Right atrium auricular region (tissue), 2 donors: ENCODE measurements around the gene SYT1. TPM values are rescaled to one million over a fixed set of nuclear protein-coding genes. Genes with fewer than 3 reads are reported as not detected.

Experiments
- DNase-seq: peaks from one replicate; pipeline ENCODE4 v3.0.0-alpha.2; 2019; ENCODE audit warnings: low spot score
- H3K27ac ChIP-seq, 2 donors: fragments of 200-600 bp; sonication (generic); 1 replicate in 1 of 2; 2 replicates in 1 of 2; pipeline ENCODE4 v1.5.1; 2016 to 2019
- H3K27me3 ChIP-seq, 2 donors: fragments of 200-600 bp; sonication (generic); one replicate each; pipeline versions ENCODE4 v1.5.1 to v1.6.0; 2017 to 2019
- H3K36me3 ChIP-seq: fragments of 200-600 bp; sonication (generic); one replicate; pipeline ENCODE4 v1.5.1; 2016
- H3K4me1 ChIP-seq, 2 donors: fragments of 200-600 bp; sonication (generic); one replicate each; pipeline versions ENCODE4 v1.5.1 to v1.6.0; 2017 to 2019
- H3K4me3 ChIP-seq, 2 donors: fragments of 200-600 bp; sonication (generic); 1 replicate in 1 of 2; 2 replicates in 1 of 2; pipeline ENCODE4 v1.5.1; 2017 to 2019; ENCODE audit warnings: mild to moderate bottlenecking in 1 of 2, moderate library complexity in 1 of 2
- H3K9me3 ChIP-seq, 2 donors: fragments of 200-600 bp; sonication (generic); one replicate each; pipeline ENCODE4 v1.5.1; 2019
- total RNA-seq, 2 donors: library from RNA; depleted of rRNA; stranded (reverse); fragments of >200 nt; gene quantifications; one replicate each; pipeline ENCODE4 v1.1.0, GENCODE V29; 2016
- TF ChIP-seq, protein P1 (sequence below), 2 donors: fragments of 200-600 bp; sonication (generic); IDR thresholded peaks; one replicate each; pipeline ENCODE4 v1.5.1; 2019; ENCODE audit warnings: antibody characterized with exemption in 2 of 2

The SYT1 gene
- total RNA-seq, 2 donors from 2014 or later: 0.16 TPM; not detected in 1

DNA sequence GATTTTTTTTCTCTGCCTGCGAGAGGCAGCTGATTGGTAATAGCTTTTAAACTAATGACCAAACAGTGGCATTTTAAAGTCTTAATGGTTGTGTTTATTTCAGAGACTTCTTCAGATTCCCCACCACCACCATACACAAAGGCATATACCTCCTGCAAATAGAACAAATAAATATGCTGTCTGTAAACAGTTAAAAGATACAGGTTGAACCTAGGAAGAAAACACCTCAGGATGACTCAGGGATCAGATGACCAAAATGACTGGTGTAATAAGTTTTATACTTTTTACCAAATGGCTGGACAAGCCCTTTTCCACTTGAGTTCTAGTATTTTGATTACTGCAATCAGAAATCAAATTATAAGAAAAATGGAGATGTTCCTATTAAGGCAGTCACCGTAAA, 462.1 kb downstream of the SYT1 start:
- H3K36me3 ChIP-seq: no peaks in the 10 kb centered on the region
- no peak overlapping the region for H3K4me3 ChIP-seq
- no peaks in the 10 kb centered on the region for H3K9me3 ChIP-seq
- H3K4me1 ChIP-seq: no peaks in the 10 kb centered on the region
- H3K27me3 ChIP-seq: no peaks in the 10 kb centered on the region
- H3K27ac ChIP-seq: no peak overlapping the region
- TF ChIP-seq, protein P1, sequence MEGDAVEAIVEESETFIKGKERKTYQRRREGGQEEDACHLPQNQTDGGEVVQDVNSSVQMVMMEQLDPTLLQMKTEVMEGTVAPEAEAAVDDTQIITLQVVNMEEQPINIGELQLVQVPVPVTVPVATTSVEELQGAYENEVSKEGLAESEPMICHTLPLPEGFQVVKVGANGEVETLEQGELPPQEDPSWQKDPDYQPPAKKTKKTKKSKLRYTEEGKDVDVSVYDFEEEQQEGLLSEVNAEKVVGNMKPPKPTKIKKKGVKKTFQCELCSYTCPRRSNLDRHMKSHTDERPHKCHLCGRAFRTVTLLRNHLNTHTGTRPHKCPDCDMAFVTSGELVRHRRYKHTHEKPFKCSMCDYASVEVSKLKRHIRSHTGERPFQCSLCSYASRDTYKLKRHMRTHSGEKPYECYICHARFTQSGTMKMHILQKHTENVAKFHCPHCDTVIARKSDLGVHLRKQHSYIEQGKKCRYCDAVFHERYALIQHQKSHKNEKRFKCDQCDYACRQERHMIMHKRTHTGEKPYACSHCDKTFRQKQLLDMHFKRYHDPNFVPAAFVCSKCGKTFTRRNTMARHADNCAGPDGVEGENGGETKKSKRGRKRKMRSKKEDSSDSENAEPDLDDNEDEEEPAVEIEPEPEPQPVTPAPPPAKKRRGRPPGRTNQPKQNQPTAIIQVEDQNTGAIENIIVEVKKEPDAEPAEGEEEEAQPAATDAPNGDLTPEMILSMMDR (IDR thresholded peaks at IDR 0.05): no peak
- DNase-seq: no peak

DNA sequence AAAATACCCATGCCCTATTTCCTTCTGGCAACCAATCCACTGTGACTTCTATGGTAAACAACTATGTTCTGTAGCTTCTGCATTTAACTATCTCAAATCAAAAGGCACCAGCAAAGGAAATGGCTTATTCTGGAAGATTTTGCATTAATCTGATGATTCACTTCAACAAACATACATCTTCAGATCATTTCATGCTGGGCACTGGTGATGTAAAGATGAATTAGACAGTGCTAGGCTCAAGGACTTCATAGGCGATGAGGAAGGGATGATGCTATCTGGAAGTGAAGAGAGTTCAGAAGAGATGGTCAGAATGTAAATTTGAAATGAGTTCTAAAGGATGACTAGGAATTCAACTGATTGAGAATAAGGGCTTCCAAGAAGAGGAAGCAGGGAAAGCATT, 462.9 kb downstream of the SYT1 start:
- TF ChIP-seq, protein P1 (IDR thresholded peaks at IDR 0.05): no peak
- no peak overlapping the region for H3K4me3 ChIP-seq
- no peaks in the 10 kb centered on the region for H3K4me1 ChIP-seq
- H3K27me3 ChIP-seq: no peaks in the 10 kb centered on the region
- no peak overlapping the region for H3K27ac ChIP-seq
- DNase-seq: no peak
- no peaks in the 10 kb centered on the region for H3K36me3 ChIP-seq
- H3K9me3 ChIP-seq: no peaks in the 10 kb centered on the region

DNA sequence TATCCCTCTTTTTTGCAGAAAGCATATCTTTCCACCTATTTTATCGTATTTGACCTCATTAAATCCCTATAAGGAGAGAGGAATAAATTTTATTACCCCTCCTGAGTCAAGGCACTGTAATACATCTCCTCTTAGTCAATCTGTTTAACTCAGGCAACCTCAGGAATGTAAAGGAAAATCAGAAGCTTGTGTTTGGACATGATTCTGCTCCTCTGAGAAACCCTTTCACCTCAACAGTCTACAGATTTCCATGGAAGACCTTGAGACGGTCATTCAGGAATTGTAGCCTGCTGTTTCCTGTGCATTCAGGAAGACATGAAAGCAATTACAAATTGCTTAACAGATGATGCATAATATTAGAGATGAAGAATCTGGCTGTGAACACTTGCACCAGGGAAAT, 465.4 kb downstream of the SYT1 start:
- no peak overlapping the region for H3K4me3 ChIP-seq
- H3K27ac ChIP-seq: no peak overlapping the region
- TF ChIP-seq, protein P1 (IDR thresholded peaks at IDR 0.05): no peak
- no peaks in the 10 kb centered on the region for H3K36me3 ChIP-seq
- H3K27me3 ChIP-seq: no peaks in the 10 kb centered on the region
- no peaks in the 10 kb centered on the region for H3K4me1 ChIP-seq
- no peaks in the 10 kb centered on the region for H3K9me3 ChIP-seq
- DNase-seq: no peak

DNA sequence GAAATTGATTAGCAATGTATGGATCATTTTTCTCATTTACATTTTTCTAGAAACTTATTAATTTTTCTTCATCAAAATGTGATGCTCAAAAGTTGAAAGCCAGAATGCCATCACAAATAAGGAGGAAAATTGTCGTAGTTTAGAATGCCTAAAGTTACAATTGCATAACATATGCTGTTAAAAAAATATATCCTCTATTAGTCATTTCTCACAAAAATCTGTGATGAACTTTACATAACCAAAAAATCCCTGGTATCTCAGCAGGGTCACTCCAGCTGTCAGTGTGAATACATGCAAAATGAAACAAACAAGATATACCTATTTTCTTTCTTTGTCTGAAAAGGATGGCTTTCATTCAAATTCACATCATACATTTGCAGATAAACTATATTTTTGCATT, 467.3 kb downstream of the SYT1 start:
- Histone ChIP-seq H3K4me1 (no peaks in the 10 kb centered on the region), H3K27me3 (no peaks in the 10 kb centered on the region), H3K27ac (no peak overlapping the region), H3K36me3 (no peaks in the 10 kb centered on the region), H3K4me3 (no peak overlapping the region), H3K9me3 (no peaks in the 10 kb centered on the region)
- DNase-seq: no peak
- TF ChIP-seq, protein P1 (IDR thresholded peaks at IDR 0.05): no peak

DNA sequence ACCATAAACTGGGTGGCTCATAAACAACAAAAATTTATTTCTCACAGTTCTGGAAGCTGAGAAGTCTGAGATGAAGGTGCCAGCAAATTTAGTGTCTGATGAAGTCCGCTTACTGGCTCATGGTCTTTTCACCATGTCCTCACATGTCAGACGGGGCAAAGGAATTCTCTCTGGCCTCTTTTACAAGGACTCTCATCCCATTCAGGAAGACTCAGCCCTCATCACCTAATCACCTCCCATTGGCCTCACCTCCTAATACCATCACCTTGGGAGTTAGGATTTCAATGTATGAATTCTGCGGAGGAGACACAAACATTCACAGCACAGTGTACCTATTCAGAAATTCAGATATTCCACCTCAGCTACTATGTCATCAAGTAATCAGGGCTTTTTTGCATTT, 468.6 kb downstream of the SYT1 start:
- no peak overlapping the region for H3K27ac ChIP-seq
- no peaks in the 10 kb centered on the region for H3K4me1 ChIP-seq
- H3K27me3 ChIP-seq: no peaks in the 10 kb centered on the region
- H3K9me3 ChIP-seq: no peaks in the 10 kb centered on the region
- TF ChIP-seq, protein P1 (IDR thresholded peaks at IDR 0.05): no peak
- no peak overlapping the region for H3K4me3 ChIP-seq
- DNase-seq: no peak
- no peaks in the 10 kb centered on the region for H3K36me3 ChIP-seq

DNA sequence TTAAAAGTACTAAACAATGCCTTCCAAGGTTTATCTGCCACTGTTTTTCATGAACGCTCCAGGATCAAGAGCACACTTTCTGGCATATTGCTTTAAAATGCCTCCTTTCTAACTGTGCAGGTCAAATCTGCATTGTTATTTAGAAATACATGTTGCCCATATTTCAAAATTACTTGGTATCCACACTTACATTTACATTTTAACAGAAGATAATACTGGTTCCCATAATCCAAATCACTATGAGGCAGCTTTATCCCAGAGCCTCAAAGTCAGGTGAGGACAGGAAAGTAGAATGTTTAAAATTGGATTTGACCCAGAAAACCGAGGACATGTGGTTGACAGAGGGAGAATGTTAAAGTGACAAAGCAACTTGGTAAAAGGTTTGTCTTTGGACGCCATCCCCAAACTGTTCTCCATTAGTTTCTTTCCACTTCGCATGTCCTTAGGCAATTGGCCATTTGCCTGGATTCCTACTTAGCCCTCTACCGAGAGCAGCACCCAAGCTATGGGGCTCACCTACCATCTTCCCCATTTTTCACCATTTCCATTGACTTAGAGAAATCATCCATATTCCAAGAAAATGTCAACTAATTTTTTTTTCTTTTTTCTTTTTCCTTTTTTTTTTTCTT, 473.2 kb downstream of the SYT1 start:
- Histone ChIP-seq H3K36me3 (no peaks in the 10 kb centered on the region), H3K4me3 (no peak overlapping the region), H3K27ac (no peak overlapping the region), H3K9me3 (peaks cover 0 to 6% of the 10 kb centered on the region in 2 donors), H3K4me1 (no peaks in the 10 kb centered on the region), H3K27me3 (no peaks in the 10 kb centered on the region)
- TF ChIP-seq, protein P1 (IDR thresholded peaks at IDR 0.05): no peak
- no peak for DNase-seq
